Measurements from ENCODE around the gene BRD3OS.

DNA sequence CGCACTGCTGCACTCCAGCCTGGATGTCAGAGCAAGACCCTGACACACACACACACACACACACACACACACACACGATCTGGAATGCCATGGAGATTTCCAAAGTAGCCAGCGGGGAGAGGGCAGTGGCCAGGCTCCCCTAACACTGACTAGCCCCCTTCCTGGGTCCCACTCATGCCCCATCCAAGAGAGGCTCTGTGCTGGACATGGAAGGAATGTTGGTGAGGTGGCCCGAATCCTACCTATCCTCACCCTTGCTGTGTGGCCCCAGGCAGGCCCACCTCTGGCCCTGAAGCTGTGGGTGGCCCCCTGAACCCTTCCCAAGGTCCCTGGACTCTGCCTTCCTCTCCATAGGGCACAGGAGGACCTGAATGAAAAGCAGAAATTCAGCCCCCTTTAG is 35.3 kb downstream of the BRD3OS start:
- TF ChIP-seq, protein P1, sequence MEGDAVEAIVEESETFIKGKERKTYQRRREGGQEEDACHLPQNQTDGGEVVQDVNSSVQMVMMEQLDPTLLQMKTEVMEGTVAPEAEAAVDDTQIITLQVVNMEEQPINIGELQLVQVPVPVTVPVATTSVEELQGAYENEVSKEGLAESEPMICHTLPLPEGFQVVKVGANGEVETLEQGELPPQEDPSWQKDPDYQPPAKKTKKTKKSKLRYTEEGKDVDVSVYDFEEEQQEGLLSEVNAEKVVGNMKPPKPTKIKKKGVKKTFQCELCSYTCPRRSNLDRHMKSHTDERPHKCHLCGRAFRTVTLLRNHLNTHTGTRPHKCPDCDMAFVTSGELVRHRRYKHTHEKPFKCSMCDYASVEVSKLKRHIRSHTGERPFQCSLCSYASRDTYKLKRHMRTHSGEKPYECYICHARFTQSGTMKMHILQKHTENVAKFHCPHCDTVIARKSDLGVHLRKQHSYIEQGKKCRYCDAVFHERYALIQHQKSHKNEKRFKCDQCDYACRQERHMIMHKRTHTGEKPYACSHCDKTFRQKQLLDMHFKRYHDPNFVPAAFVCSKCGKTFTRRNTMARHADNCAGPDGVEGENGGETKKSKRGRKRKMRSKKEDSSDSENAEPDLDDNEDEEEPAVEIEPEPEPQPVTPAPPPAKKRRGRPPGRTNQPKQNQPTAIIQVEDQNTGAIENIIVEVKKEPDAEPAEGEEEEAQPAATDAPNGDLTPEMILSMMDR (conservative IDR thresholded peaks at IDR 0.05; ENCODE audit: low read depth, low read length): no peak
- TF ChIP-seq EZH2 (IDR thresholded peaks at IDR 0.05; ENCODE audit: borderline replicate concordance, low read depth, low read length, poor library complexity, severe bottlenecking): no peak
